ENCODE measurements around the gene CCL25.
"Not testable (repeated sequence)": the region's sequence is repeated elsewhere in the genome, so short reads cannot be mapped to it uniquely, and the experiment has no call there.

The CCL25 gene

GRCh38 chr19:8052464-8052859 lies at the start of gene CCL25:
Gene CCL25 (plus strand): TSS chr19:8052760. CDS start chr19:8053050, 290 bp downstream.
- DNase-seq: no peak

- no peak for DNase-seq
Observed at GRCh38 chr19:8004001-8004400, 48.6 kb upstream of the CCL25 start.

- DNase-seq: no peak
Observed at GRCh38 chr19:8004723-8005513, 47.6 kb upstream of the CCL25 start.

GRCh38 chr19:8005534-8006256 lies 46.9 kb upstream of the CCL25 start, which contains the start of gene ELAVL1:
Gene ELAVL1 (minus strand): TSS chr19:8005641. CDS start chr19:7991815, 13,826 bp downstream.
- DNase-seq: peak; percentile 57 to 89 (median 74)

- peak in 2 of 4 experiments; percentile 10 to 13 for DNase-seq
Observed at GRCh38 chr19:8017808-8018207, 34.8 kb upstream of the CCL25 start.

- DNase-seq: no peak
Observed at GRCh38 chr19:8020681-8021080, 31.9 kb upstream of the CCL25 start.

- DNase-seq: no peak
Observed at GRCh38 chr19:8021374-8021773, 31.2 kb upstream of the CCL25 start.

GRCh38 chr19:8022275-8022674 lies 30.3 kb upstream of the CCL25 start:
- DNase-seq: no peak

GRCh38 chr19:8023371-8023770 lies 29.2 kb upstream of the CCL25 start:
- no peak for DNase-seq

GRCh38 chr19:8024256-8024655 lies 28.3 kb upstream of the CCL25 start:
- not testable (repeated sequence) for DNase-seq

GRCh38 chr19:8025316-8025715 lies 27.2 kb upstream of the CCL25 start:
- no peak for DNase-seq

GRCh38 chr19:8028951-8029491 lies 23.5 kb upstream of the CCL25 start:
- DNase-seq: no peak

GRCh38 chr19:8030960-8031359 lies 21.6 kb upstream of the CCL25 start:
- DNase-seq: no peak

- DNase-seq: not testable (repeated sequence)
Observed at GRCh38 chr19:8033287-8034177, 19.0 kb upstream of the CCL25 start.

- DNase-seq: no peak
Observed at GRCh38 chr19:8034178-8034525, 18.4 kb upstream of the CCL25 start.

GRCh38 chr19:8036434-8037099 lies 16.0 kb upstream of the CCL25 start:
- DNase-seq: no peak

- DNase-seq: no peak
Observed at GRCh38 chr19:8038815-8039214, 13.7 kb upstream of the CCL25 start.

GRCh38 chr19:8039231-8039630 lies 13.3 kb upstream of the CCL25 start:
- DNase-seq: no peak

- no peak for DNase-seq
Observed at GRCh38 chr19:8041531-8041931, 11.0 kb upstream of the CCL25 start.

- DNase-seq: no peak
Observed at GRCh38 chr19:8042900-8043299, 9.7 kb upstream of the CCL25 start.

- no peak for DNase-seq
Observed at GRCh38 chr19:8044018-8044417, 8.5 kb upstream of the CCL25 start.

GRCh38 chr19:8045872-8046568 lies 6.5 kb upstream of the CCL25 start:
- no peak for DNase-seq

Measured in activated naive CD4-positive, alpha-beta T cell (primary cell).